AG09319 (cell line): ENCODE measurements around the gene KCNQ2.

Experiments
- DNase-seq: peaks from one replicate; pipeline ENCODE4 v3.0.0-alpha.2; 2010; ENCODE audit warnings: low read depth; ENCODE audit errors: extremely low read depth
- TF ChIP-seq, protein P1 (sequence below): IDR thresholded peaks from 2 replicates; pipeline ENCODE4 v1.5.1; 2011; ENCODE audit warnings: low read depth, mild to moderate bottlenecking, inconsistent platforms, low read length, moderate library complexity

Gene KCNQ2

DNA sequence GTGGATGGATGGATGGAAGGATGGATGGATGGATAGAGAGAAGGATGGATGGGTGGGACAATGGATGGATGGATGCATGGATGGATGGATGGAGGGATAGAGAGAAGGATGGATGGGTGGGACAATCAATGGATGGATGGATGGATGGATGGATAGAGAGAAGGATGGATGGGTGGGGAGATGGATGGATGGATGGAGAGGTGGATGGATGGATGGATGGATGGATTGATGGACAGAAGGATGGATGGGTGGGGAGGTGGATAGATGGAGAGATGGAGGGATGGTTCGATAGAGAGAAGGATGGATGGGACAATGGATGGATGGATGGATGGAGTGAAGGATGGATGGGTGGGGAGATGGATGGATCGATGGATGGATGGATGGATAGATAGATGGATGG, 20.1 kb upstream of the KCNQ2 start:
- DNase-seq = no peak
- TF ChIP-seq, protein P1, sequence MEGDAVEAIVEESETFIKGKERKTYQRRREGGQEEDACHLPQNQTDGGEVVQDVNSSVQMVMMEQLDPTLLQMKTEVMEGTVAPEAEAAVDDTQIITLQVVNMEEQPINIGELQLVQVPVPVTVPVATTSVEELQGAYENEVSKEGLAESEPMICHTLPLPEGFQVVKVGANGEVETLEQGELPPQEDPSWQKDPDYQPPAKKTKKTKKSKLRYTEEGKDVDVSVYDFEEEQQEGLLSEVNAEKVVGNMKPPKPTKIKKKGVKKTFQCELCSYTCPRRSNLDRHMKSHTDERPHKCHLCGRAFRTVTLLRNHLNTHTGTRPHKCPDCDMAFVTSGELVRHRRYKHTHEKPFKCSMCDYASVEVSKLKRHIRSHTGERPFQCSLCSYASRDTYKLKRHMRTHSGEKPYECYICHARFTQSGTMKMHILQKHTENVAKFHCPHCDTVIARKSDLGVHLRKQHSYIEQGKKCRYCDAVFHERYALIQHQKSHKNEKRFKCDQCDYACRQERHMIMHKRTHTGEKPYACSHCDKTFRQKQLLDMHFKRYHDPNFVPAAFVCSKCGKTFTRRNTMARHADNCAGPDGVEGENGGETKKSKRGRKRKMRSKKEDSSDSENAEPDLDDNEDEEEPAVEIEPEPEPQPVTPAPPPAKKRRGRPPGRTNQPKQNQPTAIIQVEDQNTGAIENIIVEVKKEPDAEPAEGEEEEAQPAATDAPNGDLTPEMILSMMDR = no peak

DNA sequence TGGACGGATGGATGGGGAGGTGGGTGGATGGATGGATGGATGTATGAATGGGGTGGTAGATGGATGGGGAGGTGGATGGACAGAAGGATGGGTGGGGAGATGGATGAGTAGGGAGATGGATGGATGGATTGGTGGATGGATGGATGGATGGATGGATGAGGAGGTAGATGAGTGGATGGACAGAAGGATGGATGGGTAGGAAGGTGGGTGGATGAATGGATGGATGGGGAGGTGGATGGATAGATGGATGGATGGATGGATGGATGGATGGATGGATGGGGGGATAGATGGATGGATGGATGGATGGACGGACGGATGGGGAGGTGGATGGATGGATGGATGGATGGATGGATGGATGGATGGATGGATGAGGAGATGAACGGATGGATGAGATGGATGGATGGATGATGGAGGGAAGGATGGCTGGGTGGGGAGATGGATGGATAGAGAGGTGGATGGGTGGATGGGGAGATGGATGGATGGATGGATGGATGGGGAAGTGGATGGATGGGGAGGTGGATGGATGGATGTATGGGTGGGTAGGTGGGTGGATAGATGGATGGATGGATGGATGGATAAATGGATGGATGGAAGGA, 19.3 kb upstream of the KCNQ2 start:
- DNase-seq = no peak
- TF ChIP-seq, protein P1 = no peak

DNA sequence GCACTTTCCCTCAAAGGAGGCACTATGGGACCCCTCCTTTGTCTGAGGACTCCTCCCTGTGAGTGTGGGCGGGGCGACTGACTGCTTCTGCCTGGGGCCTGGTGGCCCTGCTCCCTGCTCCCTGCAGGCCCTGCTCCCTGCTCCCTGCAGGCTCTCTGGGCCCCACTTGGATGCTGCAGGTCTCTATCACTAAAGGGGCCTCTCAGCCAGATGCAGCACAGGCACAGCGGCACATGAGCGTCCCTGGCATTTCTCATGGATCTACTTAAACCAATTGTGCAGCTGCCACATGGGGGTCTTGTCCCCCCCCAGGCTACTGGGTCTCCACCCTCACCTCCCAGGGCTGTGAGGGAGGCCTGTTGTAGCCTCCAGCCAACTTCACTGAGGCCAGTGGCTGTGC, 18.6 kb upstream of the KCNQ2 start:
- no peak for DNase-seq
- TF ChIP-seq, protein P1 = no peak

DNA sequence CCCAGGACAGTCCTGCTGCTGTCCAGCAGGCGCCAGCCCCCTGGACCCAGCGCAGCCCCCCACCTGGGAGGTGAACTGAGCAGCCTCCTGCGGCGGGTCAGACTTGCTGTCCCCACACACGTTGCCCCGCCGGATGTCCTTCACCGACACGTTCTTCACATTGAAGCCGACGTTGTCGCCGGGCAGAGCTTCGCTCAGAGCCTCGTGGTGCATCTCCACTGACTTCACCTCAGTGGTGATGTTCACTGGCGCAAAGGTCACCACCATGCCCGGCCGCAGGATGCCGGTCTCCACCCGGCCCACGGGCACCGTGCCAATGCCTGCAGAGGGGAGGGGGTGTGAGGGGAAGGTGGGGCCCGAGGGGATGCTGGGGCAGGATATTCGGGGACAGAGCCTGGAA, 18.0 kb upstream of the KCNQ2 start:
- DNase-seq = no peak
- TF ChIP-seq, protein P1 = no peak

DNA sequence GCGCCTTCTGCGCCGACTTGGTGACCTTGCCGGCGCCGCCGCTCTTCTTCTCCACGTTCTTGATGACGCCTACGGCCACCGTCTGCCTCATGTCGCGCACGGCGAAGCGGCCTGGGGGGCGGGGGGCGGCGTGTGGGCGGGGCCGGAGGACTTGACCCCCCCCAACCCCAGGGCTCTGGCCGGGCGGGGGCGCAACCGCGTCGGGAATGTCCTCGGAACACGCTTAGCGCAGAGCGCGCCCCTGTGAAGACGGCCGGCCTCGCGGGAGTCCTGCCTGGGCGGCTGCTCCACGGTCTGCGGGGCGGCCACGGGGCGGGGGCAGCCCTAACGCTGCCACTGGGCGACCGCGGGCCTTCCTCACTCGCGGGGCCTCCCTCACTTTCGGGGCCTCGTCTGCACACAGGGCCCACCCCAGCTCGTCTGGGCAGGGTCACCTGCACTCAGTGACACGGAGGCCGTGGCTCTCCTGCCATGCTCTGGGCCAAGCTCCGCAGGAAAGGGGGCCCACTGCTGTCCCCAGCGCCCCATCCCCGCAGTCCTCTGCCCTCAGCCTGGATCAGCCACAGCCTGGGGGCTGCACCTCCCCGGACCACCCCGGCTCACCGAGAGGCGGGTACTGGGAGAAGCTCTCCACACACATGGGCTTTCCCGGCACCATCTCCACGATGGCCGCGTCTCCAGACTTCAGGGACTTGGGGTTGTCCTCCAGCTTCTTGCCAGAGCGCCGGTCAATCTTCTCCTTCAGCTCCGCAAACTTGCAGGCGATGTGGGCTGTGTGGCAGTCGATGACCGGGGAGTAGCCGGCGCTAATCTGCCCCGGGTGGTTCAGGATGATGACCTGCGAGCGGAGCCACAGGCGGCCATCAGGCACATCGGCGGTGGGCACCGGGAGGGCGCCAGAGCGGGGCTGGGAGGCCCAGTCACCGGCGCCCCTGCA, 16.1 kb upstream of the KCNQ2 start:
- TF ChIP-seq, protein P1 = no peak
- no peak for DNase-seq

DNA sequence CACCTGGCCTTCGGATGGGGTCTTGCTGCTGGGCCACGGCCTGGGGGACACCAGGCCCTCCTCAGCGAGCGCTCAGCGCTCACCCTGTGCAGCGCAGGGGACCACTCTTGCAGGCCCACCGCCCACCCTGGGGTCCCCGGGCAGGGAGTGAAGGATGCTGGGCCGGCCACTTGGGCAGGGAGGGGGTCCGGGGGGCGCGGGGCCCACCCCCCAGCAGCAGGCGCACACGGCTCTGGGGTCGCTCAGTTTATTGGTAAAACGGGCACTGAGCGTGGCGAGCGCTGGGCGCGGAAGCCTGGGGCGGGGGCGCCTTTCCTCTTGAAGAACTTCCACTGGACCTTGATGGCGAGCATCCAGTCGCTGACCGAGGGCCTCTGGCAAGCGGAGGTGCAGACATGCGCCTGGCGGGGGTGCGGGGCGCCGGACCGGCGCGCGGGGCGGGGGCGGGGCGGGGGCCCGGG, 15.4 kb upstream of the KCNQ2 start:
- DNase-seq = no peak
- TF ChIP-seq, protein P1 = no peak

DNA sequence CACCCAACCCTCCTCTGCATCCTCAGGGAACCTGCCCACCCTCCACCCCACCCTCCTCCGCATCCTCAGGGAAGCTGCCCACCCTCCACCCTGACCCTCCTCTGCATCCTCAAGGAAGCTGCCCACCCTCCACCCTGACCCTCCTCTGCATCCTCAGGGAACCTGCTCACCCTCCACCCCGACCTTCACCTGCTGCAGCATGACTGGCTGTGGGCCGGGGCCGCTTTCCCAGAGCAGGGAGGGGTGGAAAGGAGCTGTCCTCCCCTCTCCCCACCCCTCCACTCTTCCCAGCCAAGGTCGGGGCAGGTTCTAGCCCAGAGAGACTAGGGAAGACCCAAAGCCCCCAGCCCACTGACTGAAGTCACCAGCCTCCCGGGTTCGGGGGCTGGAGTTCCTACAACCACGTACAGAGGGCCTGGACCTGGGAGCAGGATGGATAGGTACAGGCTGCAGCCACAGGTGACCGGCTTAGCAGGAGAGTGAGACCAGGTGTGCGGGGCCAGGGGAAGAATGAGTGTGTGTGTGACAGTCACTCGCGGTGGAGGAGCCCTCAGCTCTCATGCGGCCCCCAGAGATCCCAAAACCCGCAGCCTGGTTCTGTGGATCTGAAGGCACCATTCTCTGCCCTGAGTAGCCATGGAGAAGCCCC, 14.8 kb upstream of the KCNQ2 start:
- TF ChIP-seq, protein P1 = no peak
- no peak for DNase-seq
